ENCODE measurements around the gene GRID1. TPM values are rescaled to one million over a fixed set of nuclear protein-coding genes. Genes with fewer than 3 reads are reported as not detected.

The GRID1 gene
- total RNA-seq, 1 donor from 2014 or later, result 0.68 TPM

- ATAC-seq, result no peak
These were observed 808.9 kb downstream of the GRID1 start for GRCh38 chr10:85557706-85558105.

DNA sequence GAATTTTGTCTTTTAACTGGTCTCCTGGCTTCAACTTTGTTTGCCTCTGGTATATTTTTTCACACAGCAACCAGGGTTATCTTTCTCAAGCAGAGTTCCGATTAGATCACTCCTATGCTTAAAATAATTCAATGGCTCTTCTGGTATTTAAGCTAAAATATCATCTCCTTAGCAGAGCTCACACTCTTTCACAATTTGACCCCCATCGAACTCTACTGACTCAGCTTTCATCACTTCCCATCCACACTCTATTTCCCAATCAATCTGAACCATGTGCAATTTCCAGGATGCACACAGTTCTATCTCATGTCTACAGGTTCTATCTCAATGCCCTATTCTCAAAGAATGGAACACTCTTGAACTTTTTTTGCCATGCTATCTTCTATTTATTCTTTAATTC lies 809.5 kb downstream of the GRID1 start:
- no peak for ATAC-seq

Other genes with a start within 250 kb of the GRID1 start
- gene WAPL, start 155.0 kb upstream of the GRID1 start, total RNA-seq, result 20.0 TPM